GM23338 (cell line): ENCODE data around the gene ZER1. TPM values are rescaled to one million over a fixed set of nuclear protein-coding genes. Genes with fewer than 3 reads are reported as not detected.

Experiments
- ATAC-seq: fragments of 200-7000 bp; cut with Tn5 transposase; 3 replicates; pipeline ENCODE4 v1.9.1; 2020
- DNase-seq: peaks from one replicate; pipeline ENCODE4 v3.0.0-alpha.2; 2015; ENCODE audit warnings: low spot score
- H2AFZ ChIP-seq: fragments of 200-600 bp; sonication (generic); 2 replicates; pipeline ENCODE4 v1.8.0; 2016; ENCODE audit warnings: antibody characterized with exemption, mild to moderate bottlenecking, moderate library complexity
- H3F3A ChIP-seq: fragments of 200-600 bp; sonication (generic); replicated peaks from 2 replicates; pipeline ENCODE4 v1.8.0; 2017; ENCODE audit warnings: antibody characterized with exemption, mixed run types, low read depth
- H3K27ac ChIP-seq: fragments of 200-600 bp; sonication (generic); 2 replicates; pipeline ENCODE4 v1.6.1; 2016; ENCODE audit warnings: low read depth
- H3K27me3 ChIP-seq: fragments of 200-600 bp; sonication (generic); 2 replicates; pipeline ENCODE4 v1.8.0; 2016; ENCODE audit warnings: mild to moderate bottlenecking, mixed run types, moderate library complexity; ENCODE audit not compliant: insufficient read depth
- H3K36me3 ChIP-seq: fragments of 200-600 bp; sonication (generic); 2 replicates; pipeline ENCODE4 v1.8.0; 2016; ENCODE audit warnings: mild to moderate bottlenecking; ENCODE audit not compliant: insufficient read depth
- H3K4me1 ChIP-seq: fragments of 200-600 bp; sonication (generic); 2 replicates; pipeline ENCODE4 v1.8.0; 2016; ENCODE audit warnings: mild to moderate bottlenecking, moderate library complexity; ENCODE audit not compliant: insufficient read depth
- H3K4me2 ChIP-seq: fragments of 200-600 bp; sonication (generic); 2 replicates; pipeline ENCODE4 v1.7.1; 2017; ENCODE audit warnings: mixed run types
- H3K4me3 ChIP-seq: fragments of 200-600 bp; sonication (generic); 2 replicates; pipeline ENCODE4 v1.6.1; 2016; ENCODE audit warnings: mixed run types
- H3K79me2 ChIP-seq: fragments of 200-600 bp; sonication (generic); replicated peaks from 2 replicates; pipeline ENCODE4 v1.8.0; 2017; ENCODE audit warnings: mild to moderate bottlenecking; ENCODE audit not compliant: insufficient read depth
- H3K9me2 ChIP-seq: fragments of 200-600 bp; sonication (generic); 2 replicates; pipeline ENCODE4 v1.8.0; 2017; ENCODE audit not compliant: insufficient read depth
- H4K20me1 ChIP-seq: fragments of 200-600 bp; sonication (generic); replicated peaks from 2 replicates; pipeline ENCODE4 v1.8.0; 2017; ENCODE audit warnings: mild to moderate bottlenecking; ENCODE audit not compliant: insufficient read depth
- H3K27ac Mint-ChIP-seq: 2 replicates; pipeline ENCODE4 v1.8.0; 2020; ENCODE audit warnings: inconsistent platforms, mild to moderate bottlenecking, moderate library complexity, mixed read lengths
- H3K27me3 Mint-ChIP-seq: 3 replicates; pipeline ENCODE4 v1.8.0; 2022; ENCODE audit warnings: low read depth, mild to moderate bottlenecking, moderate library complexity, mixed read lengths, inconsistent platforms; ENCODE audit not compliant: insufficient read depth, poor library complexity
- H3K36me3 Mint-ChIP-seq: 3 replicates; pipeline ENCODE4 v1.8.0; 2021; ENCODE audit warnings: low read depth, mild to moderate bottlenecking, inconsistent platforms, moderate library complexity, mixed read lengths
- H3K4me1 Mint-ChIP-seq: 3 replicates; pipeline ENCODE4 v1.8.0; 2020; ENCODE audit warnings: mild to moderate bottlenecking, inconsistent platforms, mixed read lengths
- H3K4me3 Mint-ChIP-seq: 3 replicates; pipeline ENCODE4 v1.8.0; 2021; ENCODE audit warnings: moderate library complexity, mild to moderate bottlenecking, inconsistent platforms, mixed read lengths
- H3K9me3 Mint-ChIP-seq: 3 replicates; pipeline ENCODE4 v1.8.0; 2020; ENCODE audit warnings: moderate library complexity, mild to moderate bottlenecking, inconsistent platforms, mixed read lengths
- CREB1 ChIP-seq: fragments of 250-450 bp; sonication (Bioruptor Pico); IDR thresholded peaks from 2 replicates; pipeline ENCODE4 v1.5.0; 2020; ENCODE audit warnings: low read depth, mild to moderate bottlenecking, moderate library complexity
- EZH2 ChIP-seq: fragments of 200-600 bp; sonication (generic); IDR thresholded peaks from one replicate; pipeline ENCODE4 v1.8.0; 2017; ENCODE audit warnings: antibody characterized with exemption, mild to moderate bottlenecking, low read depth; ENCODE audit not compliant: unreplicated experiment
- JUNB ChIP-seq: IDR thresholded peaks from one replicate; pipeline ENCODE4 v1.6.1; 2016; ENCODE audit warnings: antibody characterized with exemption; ENCODE audit not compliant: unreplicated experiment
- NANOG ChIP-seq: IDR thresholded peaks from 2 replicates; pipeline ENCODE4 v1.6.1; 2016; ENCODE audit warnings: antibody characterized with exemption, borderline replicate concordance
- POLR2AphosphoS5 ChIP-seq: IDR thresholded peaks from 2 replicates; pipeline ENCODE4 v1.6.1; 2016; ENCODE audit warnings: antibody characterized with exemption, low read depth
- ZNF114 ChIP-seq: fragments of 250-450 bp; sonication (Bioruptor Pico); IDR thresholded peaks from 2 replicates; pipeline ENCODE4 v1.5.0; 2020; ENCODE audit warnings: mild to moderate bottlenecking, moderate library complexity
- ZNF331 ChIP-seq: fragments of 250-450 bp; sonication (Bioruptor Pico); IDR thresholded peaks from 2 replicates; pipeline ENCODE4 v1.5.0; 2020; ENCODE audit warnings: low read depth, mild to moderate bottlenecking, moderate library complexity
- polyA plus RNA-seq: library from polyadenylated mRNA; unstranded; fragments of >200 nt; fragmentation: Nextera tagmentation; extraction: Ambion mirVana; gene quantifications from 2 replicates; pipeline ENCODE4 v1.2.1, GENCODE V29; 2016
- total RNA-seq: library from RNA; depleted of rRNA; stranded (reverse); fragments of >200 nt; shearing (Covaris generic); gene quantifications from 2 replicates; pipeline ENCODE4 v1.2.3, GENCODE V29; 2014
- TF ChIP-seq, protein P1 (sequence below): fragments of 250-450 bp; sonication (Bioruptor Pico); IDR thresholded peaks from 2 replicates; pipeline ENCODE4 v1.5.0; 2020; ENCODE audit warnings: mild to moderate bottlenecking, moderate library complexity
- TF ChIP-seq, protein P2 (sequence below): IDR thresholded peaks from 2 replicates; pipeline ENCODE4 v1.6.1; 2016; ENCODE audit warnings: antibody characterized with exemption
- TF ChIP-seq, protein P3 (sequence below), 2 experiments: fragments of 200-600 bp in 1 of 2; sonication (generic) in 1 of 2; conservative IDR thresholded peaks; 2 replicates each; pipeline versions ENCODE4 v1.5.1 to v1.6.1; 2016 to 2017; ENCODE audit warnings: antibody characterized with exemption in 2 of 2, low read depth in 2 of 2, mild to moderate bottlenecking in 2 of 2, moderate library complexity in 1 of 2

The ZER1 gene
- total and polyA plus RNA-seq, 2 experiments from 2014 or later: 7.0 to 23.9 TPM

DNA sequence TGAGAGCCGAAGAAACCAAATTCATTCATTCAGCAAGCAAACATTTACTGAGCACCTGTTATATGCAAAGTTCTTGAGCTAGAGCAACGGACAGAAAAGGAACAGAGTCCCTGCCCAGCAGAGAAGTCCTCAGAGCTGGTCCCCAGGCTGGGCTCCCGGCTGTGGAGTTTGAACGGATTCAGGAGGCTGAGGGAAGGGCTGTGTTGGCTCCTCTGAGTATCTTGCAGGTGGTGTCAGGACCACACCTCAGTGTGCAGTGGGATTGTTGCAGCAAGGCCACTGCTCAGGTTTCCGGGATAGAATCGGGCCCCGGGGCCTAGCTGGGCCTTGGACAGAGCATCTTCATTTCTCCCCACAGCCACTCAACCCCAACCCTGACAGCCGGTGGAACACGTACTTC lies 20.4 kb upstream of the ZER1 start:
- Histone ChIP-seq H3K4me1 (peaks cover 7% of the 10 kb centered on the region), H3K27ac (no peak overlapping the region), H3K4me3 (no peak overlapping the region), H3F3A (peaks cover 8% of the 10 kb centered on the region), H2AFZ (no peak overlapping the region), H3K9me2 (no peaks in the 10 kb centered on the region), H3K27me3 (no peaks in the 10 kb centered on the region), H3K4me2 (no peak overlapping the region), H4K20me1 (no peaks in the 10 kb centered on the region), H3K36me3 (no peaks in the 10 kb centered on the region; the same call in 1 of the 2 replicates), H3K79me2 (peaks cover 15% of the 10 kb centered on the region)
- TF ChIP-seq, protein P1, sequence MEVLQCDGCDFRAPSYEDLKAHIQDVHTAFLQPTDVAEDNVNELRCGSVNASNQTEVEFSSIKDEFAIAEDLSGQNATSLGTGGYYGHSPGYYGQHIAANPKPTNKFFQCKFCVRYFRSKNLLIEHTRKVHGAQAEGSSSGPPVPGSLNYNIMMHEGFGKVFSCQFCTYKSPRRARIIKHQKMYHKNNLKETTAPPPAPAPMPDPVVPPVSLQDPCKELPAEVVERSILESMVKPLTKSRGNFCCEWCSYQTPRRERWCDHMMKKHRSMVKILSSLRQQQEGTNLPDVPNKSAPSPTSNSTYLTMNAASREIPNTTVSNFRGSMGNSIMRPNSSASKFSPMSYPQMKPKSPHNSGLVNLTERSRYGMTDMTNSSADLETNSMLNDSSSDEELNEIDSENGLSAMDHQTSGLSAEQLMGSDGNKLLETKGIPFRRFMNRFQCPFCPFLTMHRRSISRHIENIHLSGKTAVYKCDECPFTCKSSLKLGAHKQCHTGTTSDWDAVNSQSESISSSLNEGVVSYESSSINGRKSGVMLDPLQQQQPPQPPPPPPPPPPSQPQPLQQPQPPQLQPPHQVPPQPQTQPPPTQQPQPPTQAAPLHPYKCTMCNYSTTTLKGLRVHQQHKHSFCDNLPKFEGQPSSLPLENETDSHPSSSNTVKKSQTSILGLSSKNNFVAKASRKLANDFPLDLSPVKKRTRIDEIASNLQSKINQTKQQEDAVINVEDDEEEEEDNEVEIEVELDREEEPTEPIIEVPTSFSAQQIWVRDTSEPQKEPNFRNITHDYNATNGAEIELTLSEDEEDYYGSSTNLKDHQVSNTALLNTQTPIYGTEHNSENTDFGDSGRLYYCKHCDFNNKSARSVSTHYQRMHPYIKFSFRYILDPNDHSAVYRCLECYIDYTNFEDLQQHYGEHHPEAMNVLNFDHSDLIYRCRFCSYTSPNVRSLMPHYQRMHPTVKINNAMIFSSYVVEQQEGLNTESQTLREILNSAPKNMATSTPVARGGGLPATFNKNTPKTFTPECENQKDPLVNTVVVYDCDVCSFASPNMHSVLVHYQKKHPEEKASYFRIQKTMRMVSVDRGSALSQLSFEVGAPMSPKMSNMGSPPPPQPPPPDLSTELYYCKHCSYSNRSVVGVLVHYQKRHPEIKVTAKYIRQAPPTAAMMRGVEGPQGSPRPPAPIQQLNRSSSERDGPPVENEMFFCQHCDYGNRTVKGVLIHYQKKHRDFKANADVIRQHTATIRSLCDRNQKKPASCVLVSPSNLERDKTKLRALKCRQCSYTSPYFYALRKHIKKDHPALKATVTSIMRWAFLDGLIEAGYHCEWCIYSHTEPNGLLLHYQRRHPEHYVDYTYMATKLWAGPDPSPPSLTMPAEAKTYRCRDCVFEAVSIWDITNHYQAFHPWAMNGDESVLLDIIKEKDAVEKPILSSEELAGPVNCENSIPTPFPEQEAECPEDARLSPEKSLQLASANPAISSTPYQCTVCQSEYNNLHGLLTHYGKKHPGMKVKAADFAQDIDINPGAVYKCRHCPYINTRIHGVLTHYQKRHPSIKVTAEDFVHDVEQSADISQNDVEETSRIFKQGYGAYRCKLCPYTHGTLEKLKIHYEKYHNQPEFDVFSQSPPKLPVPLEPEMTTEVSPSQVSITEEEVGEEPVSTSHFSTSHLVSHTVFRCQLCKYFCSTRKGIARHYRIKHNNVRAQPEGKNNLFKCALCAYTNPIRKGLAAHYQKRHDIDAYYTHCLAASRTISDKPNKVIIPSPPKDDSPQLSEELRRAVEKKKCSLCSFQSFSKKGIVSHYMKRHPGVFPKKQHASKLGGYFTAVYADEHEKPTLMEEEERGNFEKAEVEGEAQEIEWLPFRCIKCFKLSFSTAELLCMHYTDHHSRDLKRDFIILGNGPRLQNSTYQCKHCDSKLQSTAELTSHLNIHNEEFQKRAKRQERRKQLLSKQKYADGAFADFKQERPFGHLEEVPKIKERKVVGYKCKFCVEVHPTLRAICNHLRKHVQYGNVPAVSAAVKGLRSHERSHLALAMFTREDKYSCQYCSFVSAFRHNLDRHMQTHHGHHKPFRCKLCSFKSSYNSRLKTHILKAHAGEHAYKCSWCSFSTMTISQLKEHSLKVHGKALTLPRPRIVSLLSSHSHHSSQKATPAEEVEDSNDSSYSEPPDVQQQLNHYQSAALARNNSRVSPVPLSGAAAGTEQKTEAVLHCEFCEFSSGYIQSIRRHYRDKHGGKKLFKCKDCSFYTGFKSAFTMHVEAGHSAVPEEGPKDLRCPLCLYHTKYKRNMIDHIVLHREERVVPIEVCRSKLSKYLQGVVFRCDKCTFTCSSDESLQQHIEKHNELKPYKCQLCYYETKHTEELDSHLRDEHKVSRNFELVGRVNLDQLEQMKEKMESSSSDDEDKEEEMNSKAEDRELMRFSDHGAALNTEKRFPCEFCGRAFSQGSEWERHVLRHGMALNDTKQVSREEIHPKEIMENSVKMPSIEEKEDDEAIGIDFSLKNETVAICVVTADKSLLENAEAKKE: no peak
- TF ChIP-seq POLR2AphosphoS5: no peak
- no peak for TF ChIP-seq EZH2
- TF ChIP-seq, protein P2, sequence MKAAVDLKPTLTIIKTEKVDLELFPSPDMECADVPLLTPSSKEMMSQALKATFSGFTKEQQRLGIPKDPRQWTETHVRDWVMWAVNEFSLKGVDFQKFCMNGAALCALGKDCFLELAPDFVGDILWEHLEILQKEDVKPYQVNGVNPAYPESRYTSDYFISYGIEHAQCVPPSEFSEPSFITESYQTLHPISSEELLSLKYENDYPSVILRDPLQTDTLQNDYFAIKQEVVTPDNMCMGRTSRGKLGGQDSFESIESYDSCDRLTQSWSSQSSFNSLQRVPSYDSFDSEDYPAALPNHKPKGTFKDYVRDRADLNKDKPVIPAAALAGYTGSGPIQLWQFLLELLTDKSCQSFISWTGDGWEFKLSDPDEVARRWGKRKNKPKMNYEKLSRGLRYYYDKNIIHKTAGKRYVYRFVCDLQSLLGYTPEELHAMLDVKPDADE: no peak
- no peak for TF ChIP-seq NANOG
- no peak for TF ChIP-seq ZNF331 (CRISPR knock-in tag)
- no peak for TF ChIP-seq JUNB
- TF ChIP-seq ZNF114 (CRISPR knock-in tag): no peak
- TF ChIP-seq CREB1 (CRISPR knock-in tag): no peak
- TF ChIP-seq, protein P3, sequence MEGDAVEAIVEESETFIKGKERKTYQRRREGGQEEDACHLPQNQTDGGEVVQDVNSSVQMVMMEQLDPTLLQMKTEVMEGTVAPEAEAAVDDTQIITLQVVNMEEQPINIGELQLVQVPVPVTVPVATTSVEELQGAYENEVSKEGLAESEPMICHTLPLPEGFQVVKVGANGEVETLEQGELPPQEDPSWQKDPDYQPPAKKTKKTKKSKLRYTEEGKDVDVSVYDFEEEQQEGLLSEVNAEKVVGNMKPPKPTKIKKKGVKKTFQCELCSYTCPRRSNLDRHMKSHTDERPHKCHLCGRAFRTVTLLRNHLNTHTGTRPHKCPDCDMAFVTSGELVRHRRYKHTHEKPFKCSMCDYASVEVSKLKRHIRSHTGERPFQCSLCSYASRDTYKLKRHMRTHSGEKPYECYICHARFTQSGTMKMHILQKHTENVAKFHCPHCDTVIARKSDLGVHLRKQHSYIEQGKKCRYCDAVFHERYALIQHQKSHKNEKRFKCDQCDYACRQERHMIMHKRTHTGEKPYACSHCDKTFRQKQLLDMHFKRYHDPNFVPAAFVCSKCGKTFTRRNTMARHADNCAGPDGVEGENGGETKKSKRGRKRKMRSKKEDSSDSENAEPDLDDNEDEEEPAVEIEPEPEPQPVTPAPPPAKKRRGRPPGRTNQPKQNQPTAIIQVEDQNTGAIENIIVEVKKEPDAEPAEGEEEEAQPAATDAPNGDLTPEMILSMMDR (conservative IDR thresholded peaks at IDR 0.05; ENCODE audit: low read depth in 2 of 2): no peak
- Mint-ChIP-seq H3K4me3 (no peak overlapping the region), H3K9me3 (no peaks in the 10 kb centered on the region), H3K27ac (no peak overlapping the region), H3K4me1 (peaks cover 3% of the 10 kb centered on the region; the same call in 2 of the 3 replicates), H3K27me3 (peaks cover 5% of the 10 kb centered on the region), H3K36me3 (peaks cover 23% of the 10 kb centered on the region)
- no peak for ATAC-seq
- no peak for DNase-seq
